NCI-H1436 treated with DMSO at 0.1 percent for 48 hours (cell line): ENCODE measurements around the gene STAP1.
A peak's percentile ranks its signal among the peaks of the same experiment; 100 is the strongest.

Experiments used
- DNase-seq: peaks from one replicate; lab custom pipeline; 2025; lab: John Stamatoyannopoulos, UW

Gene STAP1

GRCh38 chr4:67556436-67556835 lies 2.1 kb upstream of the STAP1 start:
- DNase-seq: no peak

GRCh38 chr4:67565284-67565683 lies 6.8 kb downstream of the STAP1 start:
- DNase-seq: no peak

- no peak for DNase-seq
These were observed 7.8 kb downstream of the STAP1 start for GRCh38 chr4:67566335-67566734.

GRCh38 chr4:67568820-67569219 lies 10.3 kb downstream of the STAP1 start:
- no peak for DNase-seq

GRCh38 chr4:67570537-67570936 lies 12.0 kb downstream of the STAP1 start:
- no peak for DNase-seq

GRCh38 chr4:67571975-67572374 lies 13.4 kb downstream of the STAP1 start:
- DNase-seq: no peak

- DNase-seq: no peak
These were observed 14.7 kb downstream of the STAP1 start for GRCh38 chr4:67573193-67573592.

GRCh38 chr4:67575232-67576058 lies 16.9 kb downstream of the STAP1 start:
- peak; percentile 58 for DNase-seq

- peak; percentile 47 for DNase-seq
These were observed 17.5 kb downstream of the STAP1 start for GRCh38 chr4:67576059-67576466.

GRCh38 chr4:67576538-67576937 lies 18.0 kb downstream of the STAP1 start:
- no peak for DNase-seq

GRCh38 chr4:67580577-67580976 lies 22.1 kb downstream of the STAP1 start:
- no peak for DNase-seq

GRCh38 chr4:67581208-67581857 lies 22.8 kb downstream of the STAP1 start:
- no peak for DNase-seq

GRCh38 chr4:67581913-67582312 lies 23.4 kb downstream of the STAP1 start:
- DNase-seq: no peak

GRCh38 chr4:67584496-67584895 lies 26.0 kb downstream of the STAP1 start:
- DNase-seq: no peak

- DNase-seq: no peak
These were observed 28.6 kb downstream of the STAP1 start for GRCh38 chr4:67587156-67587555.

- DNase-seq: no peak
These were observed 35.2 kb downstream of the STAP1 start for GRCh38 chr4:67593741-67594175.

GRCh38 chr4:67603310-67604028 lies 44.9 kb downstream of the STAP1 start:
- DNase-seq: no peak

GRCh38 chr4:67604029-67604381 lies 45.5 kb downstream of the STAP1 start:
- no peak for DNase-seq

- no peak for DNase-seq
These were observed 46.2 kb downstream of the STAP1 start for GRCh38 chr4:67604749-67605148.

- DNase-seq: no peak
These were observed 49.5 kb downstream of the STAP1 start for GRCh38 chr4:67608027-67608426.

- DNase-seq: no peak
These were observed 55.7 kb downstream of the STAP1 start for GRCh38 chr4:67614186-67614585.

GRCh38 chr4:67615119-67615518 lies 56.6 kb downstream of the STAP1 start:
- DNase-seq: no peak

GRCh38 chr4:67616478-67616877 lies 58.0 kb downstream of the STAP1 start:
- no peak for DNase-seq
